NOMO-1 treated with DMSO at 0.1 percent for 48 hours (cell line): Measurements from ENCODE around the gene F2RL1.
"Not testable (repeated sequence)": the region's sequence is repeated elsewhere in the genome, so short reads cannot be mapped to it uniquely, and the experiment has no call there.

Experiments used
- DNase-seq: peaks from one replicate; lab custom pipeline; 2025; ENCODE audit not compliant: unreplicated experiment; lab: John Stamatoyannopoulos, UW

Gene F2RL1

DNA sequence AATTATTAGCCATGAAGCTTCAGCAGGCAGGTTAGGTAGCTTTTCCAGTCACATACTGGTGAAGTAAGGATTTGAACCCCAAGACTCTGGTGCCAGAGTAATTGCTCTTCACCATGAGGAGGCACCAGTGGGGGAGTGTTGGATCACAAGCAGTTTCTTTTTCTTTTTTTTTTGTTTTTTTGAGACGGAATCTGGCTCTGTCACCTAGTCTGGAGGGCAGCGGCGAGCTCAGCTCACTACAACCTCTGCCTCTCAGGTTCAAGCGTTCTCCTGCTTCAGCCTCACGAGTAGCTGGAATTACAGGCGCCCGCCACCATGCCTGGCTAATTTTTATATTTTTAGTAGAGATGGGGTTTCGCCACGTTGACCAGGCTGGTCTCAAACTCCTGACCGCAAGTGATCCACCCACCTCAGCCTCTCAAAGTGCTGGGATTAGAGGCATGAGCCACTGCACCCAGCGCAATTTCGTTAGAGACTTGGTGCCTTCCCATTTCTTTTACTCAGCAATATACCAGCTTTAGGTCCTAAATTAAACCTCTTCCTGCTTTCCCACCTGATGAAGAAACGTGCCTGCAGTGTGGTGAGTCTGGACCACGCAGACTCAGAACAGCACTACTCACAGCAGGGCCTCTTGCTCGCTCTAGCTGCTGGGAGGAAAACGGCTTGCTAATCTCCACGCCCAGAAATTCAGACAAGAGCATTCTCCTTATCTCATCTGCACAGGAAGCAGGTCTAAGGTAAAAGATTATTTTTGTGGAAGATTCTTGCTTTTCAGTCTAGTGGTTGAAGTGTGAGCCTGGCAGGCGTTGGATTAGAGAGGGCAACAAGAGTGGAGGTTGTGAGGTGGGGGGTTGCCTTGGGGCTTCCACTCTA is 30.8 kb downstream of the F2RL1 start, which contains the start of gene S100Z:
TSS of gene S100Z (plus strand) at position 596 of the 873 bp plus-strand sequence. CDS start 25,346 bp downstream, outside the sequence.
- no peak for DNase-seq

DNA sequence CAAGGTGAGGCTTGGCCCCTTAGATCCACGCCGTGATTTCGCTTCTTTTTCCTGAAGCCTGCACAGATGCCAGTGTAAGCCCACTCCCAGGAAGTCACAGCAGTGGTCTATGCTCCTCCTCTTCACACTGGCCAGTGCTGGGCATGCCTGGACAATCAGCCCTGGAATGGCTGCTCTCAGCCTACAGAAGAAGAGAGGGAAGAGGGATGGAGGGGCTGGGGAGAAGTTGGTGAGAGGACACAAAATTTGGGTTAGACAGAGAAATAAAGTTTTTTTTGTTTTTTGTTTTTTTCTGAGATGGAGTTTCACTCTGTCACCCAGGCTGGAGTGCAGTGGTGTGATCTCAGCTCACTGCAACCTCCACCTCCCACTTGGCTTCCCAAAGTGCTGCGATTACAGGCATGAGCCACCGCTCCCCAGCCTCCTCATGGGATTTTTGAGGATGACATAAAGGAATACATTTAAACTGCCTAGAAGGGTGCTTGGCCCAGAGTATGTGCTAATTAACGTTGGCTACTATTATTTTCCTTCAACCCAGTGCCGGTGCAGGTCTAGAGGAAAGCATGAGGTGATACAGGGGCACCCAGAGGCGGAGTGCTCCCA is 31.8 kb downstream of the F2RL1 start:
- no peak for DNase-seq

DNA sequence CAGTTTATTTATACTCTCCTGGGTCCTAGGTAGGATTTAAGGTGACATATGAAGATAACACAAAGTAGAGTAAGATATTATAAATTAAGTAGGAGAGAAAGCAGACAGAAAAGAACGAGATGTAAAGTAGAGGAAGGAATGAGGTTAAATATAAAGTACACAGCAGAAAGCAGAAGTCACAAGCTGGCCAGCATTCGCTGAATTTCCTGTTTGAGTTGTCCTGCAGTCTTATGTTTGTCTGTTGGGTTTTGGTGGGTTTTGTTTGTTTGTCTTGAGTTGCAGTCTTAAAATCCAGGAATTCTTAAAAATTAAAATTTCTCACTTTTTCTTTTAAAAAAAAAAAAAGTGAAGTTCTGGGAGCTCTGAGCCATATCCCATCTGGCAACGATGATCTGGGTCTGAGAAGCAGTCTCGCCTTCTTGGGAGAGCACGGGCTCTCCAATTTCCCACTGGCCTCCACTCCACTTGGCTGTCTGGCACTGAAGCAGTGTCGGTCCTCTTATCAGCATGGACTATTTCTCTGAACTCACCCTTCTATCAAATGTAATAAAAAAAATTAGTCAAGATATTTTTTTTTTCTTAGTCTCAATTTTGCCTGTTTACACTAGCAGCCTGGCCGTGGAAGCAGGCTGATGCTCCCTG is 33.0 kb downstream of the F2RL1 start:
- DNase-seq = peak; percentile 34

DNA sequence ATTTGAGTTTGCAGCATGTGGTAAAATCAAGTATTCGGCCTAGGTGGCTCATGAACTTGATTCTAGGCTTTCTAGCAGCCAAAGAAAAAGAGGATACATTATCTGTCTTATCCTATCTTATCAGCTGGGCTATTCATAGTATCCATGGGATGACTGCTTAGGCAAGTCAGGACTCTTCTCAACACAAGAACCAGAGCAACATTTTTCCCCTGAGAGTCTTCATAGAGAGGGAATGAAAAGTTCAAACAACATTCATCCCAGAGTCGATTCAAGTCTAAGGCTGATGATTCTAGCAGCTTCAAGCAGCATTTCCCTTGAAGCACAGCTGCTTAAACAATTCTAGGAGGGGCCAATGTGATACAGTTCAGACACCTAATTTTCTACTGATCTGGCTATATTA is 33.9 kb downstream of the F2RL1 start:
- no peak for DNase-seq

DNA sequence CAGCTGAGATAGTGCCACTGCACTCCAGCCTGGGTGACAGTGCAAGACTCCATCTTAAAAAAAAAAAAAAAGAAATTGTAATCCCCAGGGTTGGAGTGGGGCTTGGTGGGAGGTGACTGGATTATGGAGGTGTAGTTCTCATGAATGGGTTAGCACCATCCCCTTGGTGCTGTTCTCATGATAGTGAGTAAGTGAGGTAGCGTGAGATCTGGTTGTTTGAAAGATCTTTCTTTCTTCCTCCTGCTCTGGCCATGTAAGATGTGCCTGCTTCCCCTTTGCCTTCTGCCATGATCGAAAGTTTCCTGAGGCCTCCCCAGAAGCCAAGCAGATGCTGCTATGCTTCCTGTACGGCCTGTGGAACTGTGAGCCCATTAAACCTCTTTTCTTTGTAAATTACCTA is 34.9 kb downstream of the F2RL1 start:
- not testable (repeated sequence) for DNase-seq

DNA sequence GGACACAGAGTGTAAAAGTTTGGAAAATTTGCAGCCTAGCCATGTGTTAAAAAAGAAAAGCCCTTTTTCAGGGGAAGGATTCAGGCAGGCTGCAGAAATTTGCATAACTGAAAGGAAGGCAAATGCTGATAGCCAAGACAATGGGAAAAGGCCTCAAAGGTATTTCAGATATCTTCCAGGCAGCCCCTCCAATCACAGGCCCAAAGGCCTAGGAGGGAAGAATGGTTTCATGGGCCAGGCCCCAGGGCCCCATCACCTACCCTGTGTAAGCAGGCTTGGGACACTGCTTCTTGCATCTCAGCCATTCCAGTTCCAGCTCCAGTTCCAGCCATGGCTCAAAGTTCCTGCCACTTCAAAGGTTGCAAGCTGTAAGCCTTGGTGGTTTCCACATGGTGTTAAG is 35.8 kb downstream of the F2RL1 start:
- DNase-seq = no peak

DNA sequence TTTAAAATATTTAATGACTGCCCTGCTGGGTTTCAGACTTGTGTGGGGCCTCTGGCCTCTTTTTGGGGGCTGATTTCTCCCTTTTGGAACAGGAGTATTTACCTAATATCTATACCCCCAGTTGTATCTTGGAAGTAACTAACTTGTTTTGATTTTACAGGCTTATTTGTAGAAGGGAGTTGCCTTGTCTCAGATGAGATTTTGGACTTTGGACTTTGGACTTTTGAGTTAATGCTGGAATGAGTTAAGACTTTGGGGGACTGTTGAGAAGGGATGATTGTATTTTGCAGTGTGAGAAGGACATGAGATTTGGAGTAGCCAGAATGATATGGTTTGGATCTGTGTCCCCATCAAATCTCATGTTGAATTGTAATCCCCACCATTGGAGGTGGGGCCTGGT is 36.7 kb downstream of the F2RL1 start:
- DNase-seq = peak; percentile 13

DNA sequence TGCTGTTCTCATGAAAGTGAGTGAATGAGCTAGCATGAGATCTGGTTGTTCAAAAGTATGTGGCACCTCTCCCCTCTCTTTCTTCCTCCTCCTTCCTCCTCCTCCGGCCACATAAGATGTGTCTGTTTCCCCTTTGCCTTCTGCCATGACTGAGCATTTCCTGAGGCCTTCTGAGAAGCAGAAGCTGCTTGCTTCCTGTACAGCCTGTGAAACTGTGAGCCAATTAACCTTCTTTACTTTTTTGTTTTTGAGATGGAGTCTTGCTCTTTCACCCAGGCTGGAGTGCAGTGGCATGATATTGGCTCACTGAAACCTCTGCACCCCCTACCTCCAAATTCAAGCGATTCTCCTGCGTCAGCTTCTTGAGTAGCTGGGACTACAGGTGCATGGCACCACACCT is 37.1 kb downstream of the F2RL1 start:
- DNase-seq = peak; percentile 90

DNA sequence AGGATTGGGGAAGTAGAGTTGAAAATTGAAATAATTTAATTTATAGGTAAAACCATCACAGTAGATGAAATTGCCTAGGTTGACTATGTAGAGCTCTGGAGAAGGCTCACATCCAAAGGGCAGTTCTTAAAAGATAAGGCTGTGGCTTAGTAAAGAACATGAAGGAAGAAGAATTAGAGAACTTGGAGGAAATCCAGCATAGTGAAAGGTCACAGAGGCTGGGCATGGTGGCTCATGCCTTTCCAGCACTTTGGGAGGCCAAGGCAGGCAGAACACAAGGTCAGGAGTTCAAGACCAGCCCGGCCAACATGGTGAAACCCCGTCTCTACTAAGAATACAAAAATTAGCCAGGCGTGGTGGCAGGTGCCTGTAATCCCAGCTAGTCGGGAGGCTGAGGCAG is 38.0 kb downstream of the F2RL1 start:
- DNase-seq = not testable (repeated sequence)

DNA sequence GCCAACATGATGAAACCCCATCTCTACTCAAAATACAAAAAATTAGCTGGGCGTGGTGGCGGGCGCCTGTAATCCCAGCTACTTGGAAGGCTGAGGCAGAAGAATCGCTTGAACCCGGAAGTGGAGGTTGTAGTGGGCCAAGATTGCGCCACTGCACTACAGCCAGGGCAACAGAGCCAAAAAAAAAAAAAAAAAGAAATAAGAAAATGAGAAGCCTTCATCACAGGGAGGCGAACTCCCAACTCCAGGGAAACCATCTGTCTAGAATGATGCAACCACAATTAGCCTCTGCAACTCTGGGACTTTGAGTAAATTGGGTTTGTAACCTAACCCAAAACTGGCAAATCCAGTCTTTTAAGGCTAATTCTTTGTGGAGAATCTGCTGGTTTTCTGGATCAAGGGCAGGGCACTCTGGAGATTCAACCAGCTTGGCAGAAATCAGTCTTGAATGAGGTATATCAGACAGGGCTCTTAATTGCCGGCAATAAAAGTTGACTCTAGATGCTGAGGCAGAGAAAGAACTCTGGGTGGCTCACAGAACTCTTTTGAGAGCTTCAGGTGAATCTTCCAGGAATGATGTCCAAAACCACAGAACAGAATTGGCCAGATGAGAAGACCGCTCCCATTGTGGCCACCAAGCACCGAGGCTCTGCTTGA is 40.9 kb downstream of the F2RL1 start:
- DNase-seq = no peak

DNA sequence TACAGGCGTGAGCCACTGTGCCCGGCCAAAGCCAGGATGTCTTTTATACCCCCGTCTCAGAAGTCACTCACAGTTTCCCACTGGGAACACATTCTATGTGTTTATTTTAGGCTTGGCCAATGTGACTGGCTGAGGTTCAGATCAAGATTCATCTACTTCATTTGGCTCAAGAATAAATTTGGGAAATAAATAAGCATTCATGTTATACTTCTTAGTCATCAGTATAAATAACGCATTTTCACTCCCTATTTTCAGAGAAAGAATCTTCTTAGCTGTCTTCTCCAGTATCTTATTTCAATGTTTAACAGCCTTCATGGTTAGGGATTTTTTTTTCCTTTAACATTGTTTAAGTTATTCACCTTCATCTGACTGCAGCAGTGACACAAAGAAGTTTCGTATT is 42.8 kb downstream of the F2RL1 start:
- DNase-seq = no peak

DNA sequence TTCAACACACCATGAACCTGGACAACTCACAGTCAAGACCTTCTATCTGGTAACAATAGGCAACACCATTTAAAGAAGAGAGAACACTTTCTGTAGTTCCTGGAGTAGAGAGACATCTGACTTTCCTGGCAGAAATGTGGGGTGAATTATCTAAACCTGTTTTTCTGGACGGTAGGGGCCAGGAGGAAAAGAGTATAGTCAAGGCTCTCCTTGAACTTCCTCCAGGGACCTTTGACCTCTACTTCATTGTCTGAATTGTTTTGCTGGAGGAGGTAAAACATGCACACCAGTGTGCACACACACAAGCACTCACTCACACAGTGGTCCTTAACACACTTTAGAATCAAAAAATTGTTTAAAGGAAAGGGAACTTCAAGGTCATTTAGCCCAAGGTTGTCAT is 44.2 kb downstream of the F2RL1 start:
- no peak for DNase-seq

DNA sequence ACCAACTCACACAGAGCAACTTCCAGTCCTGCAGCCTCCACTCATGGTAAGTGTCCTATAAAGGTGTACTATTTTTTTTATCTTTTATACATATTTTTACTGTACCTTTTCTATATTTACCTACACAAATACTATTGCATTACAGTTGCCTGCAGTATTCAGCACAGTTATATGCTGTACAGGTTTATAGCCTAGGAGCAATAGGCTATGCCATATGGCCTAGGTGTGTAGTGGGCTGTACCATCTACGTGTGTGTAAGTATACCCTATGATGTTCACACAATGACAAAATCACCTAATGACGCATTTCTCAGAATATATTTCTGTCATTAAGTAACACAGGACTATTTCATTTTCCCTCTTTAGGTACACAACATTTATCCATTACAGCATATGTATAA is 47.7 kb downstream of the F2RL1 start:
- DNase-seq = no peak

DNA sequence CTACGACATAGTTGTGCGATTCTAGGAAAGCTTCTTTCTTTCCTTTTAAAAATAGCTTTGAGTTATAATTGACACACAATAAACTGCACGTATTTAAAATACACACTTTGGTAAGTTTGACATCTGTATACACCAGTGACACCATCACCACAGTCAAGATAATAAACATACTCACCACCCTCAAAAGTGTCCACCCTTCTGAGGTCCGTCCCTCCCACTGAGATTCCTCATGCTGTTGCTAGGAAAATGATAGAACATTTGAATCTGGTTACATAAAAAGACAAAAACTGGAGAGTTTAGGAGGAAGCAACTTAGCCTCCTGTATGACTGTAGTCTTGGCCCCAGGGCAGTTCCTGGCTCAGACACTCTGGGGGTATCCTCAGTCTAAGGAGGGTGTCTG is 48.2 kb downstream of the F2RL1 start:
- no peak for DNase-seq

DNA sequence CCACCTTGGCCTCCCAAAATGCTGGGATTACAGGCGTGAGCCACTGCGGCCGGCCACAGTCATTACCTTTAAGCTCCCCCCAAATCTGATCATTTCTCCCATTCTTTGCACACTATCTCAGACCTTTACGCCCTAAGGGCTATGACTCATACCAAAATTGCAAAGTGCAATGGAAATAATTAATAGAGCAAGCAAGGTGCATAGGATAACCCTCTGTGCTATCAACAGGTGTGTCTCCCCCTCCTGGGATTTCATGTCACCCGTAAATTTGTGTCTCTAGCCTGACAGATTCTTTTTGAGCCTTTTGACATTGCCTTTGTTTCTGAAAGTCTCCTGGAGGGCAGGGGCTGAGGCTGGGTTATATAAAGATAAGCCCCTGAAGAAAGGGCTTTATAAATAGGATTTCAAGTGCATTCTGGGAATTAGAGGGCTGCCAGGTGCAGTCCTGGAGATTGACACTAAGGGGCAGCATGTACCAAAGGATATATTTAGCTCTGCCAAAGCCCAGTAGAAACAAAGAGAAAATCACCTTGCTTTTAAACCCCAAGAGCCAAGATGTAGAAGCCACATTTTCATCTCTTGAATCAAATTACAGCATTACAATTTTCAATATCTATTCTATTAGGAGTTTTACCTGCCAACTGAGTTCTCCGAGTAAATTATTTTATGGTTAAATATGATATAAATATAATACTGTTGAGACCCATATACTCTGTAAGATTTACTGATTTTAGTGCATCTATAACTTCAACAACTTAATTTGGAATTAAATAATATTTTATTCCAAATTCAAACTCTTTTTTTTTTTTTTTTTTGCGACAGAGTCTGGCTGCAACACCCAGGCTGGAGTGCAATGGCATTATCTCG is 49.2 kb downstream of the F2RL1 start:
- peak; percentile 48 for DNase-seq

DNA sequence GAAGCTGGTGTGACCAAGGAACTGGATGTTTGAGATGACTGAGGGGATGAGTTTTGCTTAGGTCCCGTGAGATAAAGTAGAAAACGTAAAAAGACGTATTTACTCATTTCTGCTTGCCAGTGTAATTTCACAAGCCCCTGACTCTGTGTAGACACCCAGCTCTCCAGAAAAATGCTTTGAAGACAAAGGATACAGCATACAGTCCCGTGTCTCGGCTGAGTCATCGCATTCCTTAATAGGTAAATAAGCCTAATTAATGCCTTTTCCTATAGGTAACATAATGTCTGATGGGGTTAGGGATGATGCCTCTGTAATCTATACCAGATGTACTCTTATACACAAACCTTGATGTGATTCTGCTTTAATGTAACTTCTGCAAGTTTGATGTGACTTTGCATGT is 51.2 kb downstream of the F2RL1 start:
- no peak for DNase-seq

DNA sequence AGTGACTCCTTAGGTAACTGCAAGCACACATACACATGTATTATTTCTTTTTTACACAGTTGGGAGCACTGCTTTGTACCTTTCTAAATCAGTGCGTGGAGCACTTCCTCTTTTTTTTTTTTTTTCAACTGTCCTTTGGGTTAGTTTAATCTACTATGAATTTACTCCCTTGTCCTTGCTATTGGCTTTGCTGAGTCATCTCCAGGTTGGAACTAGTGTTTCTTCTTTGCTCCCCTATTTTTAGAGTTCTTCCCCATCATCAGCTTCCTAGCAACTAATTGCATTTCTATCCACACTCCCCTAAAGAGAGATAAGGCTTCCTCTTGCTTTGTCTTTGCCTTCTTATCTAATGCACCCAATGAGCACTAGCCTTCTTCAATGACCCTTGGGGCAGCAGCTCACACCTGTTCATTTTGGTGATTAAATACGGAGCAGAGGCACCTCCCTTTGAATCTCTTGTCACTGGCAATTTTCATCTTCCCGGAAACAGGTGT is 55.3 kb downstream of the F2RL1 start:
- peak; percentile 72 for DNase-seq
